HG02642 (cell line): Measurements from ENCODE around the gene AP2A2.
"Not testable (repeated sequence)": the region's sequence is repeated elsewhere in the genome, so short reads cannot be mapped to it uniquely, and the experiment has no call there.

ENCODE experiments used
- ATAC-seq: cut with Tn5 transposase; IDR thresholded peaks from one replicate; pipeline ENCODE4 v1.9.1; 2021; ENCODE audit warnings: mild to moderate bottlenecking; ENCODE audit not compliant: unreplicated experiment, poor library complexity

The AP2A2 gene

DNA sequence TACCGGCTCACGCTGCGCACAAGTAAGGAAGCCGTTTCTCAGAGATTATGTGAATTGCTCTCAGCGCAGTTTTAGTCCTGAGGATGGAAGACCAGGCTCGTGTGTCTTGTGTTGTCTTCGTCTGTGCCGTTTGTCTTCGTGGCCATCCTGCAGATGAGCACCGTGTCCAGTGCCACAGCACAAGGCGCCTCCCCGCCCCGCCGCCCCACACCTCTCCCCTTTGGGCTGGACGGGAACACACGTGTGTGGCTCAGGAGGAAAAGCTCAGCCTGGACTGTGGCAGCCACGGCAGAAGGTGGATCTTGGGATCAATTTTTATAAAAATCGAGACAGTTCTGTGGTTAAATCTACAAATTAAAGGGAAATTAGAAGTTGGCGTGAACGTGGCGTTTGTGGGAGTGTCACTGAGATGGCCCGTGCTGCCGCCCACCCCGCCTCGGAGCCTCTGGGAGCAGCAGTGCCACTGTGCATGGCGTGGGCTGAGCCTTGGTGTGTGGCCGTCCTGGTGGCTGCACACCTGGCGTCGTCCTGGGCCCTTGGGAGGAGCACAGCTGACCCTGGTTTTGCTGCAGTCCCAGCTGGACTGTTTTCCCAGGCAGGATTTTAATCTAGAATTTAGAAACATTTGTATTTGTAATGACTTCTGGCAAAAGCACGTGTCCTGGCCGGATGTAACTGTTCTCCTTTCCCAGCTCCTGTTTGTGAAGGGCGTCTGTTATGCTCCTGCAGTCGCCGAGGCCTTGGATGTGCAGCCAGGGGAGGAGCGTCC, 85.1 kb downstream of the AP2A2 start:
- ATAC-seq = no peak

DNA sequence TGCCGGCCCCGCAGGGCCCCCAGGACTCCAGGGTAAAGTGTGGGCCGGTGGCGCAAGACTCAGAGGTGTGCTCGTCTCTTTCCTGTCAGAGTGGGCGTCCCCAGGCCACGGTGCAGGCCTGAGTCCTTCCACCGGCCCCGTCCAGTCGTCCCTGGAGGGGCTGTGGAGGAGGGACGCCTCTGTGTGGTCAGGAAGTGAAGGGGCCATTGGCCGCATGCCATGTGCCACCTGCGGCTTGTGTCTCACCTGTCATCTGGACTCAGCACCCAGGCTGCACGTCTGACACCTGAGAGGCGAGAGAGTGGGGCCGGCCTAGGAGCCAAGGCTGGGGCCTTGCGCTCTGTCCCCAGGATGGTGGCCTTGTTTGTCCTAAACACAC, 85.6 kb downstream of the AP2A2 start:
- no peak for ATAC-seq

DNA sequence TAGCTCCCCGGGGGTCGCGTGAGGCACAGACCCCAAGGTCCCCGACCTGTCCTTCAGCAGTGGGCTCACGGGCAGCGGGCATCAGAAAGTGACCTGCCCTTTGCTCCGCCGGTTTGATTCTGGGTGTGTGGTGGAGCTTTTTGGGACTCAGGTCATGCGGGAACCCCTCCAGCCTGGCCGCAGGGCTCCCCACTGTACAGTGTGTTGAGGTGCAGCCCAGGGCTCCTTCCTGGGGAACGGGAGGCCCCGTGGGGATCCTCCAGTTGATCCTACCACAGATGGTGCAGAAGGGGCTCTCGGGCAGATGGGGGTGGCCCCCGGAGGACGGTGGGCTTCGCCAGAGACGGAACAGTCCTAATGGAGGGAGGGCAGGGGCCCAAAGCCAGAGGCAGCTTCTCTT, 86.6 kb downstream of the AP2A2 start:
- no peak for ATAC-seq

DNA sequence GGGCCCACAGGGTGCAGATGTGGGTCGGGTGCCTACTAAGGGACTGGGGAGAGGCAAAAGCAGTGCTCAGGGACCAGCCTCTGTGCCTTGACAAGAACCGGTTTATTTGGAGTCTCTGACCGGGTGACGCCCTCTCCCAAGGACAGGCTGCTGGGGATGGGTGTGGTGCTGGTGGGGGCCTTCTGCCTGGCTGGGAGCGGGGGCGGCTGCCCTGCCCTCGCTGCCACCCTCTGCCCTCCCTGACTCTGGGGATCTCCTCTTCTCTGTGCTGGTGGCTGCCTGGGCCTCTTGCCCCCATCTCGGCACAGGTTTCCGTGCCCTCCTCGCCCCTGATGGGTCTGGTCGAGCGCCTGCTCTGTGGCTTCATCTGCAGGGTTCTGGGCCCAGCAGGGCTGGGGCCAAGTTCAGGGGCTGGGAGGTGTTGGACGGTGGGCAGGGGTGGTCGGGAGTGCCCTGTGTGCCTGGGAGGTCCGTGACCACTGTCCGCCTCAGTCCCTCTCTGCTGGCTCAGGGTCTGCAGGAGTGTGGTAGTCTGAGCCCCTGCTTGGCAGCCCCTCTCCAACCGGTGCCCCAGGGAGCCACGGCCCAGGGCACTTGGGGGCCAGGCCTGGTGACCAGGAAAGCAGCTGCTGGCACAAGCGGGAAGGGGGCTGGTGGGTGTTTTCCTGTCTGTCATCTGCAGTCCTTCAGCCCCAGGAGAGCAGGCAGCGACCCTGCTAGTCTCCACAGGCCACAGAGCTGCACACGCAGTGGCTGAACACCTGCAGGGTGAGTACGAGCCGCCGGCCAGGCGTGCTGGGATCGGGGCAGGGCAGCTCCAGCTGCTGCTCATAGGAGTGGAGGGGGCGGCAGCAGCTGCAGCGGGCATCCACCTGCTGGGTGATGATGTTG, 87.3 kb downstream of the AP2A2 start:
- no peak for ATAC-seq

DNA sequence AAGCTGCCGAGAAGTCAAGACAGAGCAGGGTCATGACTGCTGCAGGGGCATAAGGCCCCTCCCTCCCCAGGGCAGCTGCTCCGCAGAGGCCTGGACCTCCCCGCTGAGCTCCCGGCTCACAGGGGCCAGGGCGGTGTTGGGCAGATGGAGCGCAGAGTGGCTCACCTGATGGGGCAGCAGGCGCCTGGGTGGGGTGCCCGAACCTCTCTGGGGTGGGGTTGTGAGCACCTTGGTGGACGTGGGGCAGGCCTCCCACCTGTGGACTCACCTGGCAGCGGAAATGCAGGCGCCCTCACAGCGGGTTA, 87.9 kb downstream of the AP2A2 start:
- no peak for ATAC-seq

DNA sequence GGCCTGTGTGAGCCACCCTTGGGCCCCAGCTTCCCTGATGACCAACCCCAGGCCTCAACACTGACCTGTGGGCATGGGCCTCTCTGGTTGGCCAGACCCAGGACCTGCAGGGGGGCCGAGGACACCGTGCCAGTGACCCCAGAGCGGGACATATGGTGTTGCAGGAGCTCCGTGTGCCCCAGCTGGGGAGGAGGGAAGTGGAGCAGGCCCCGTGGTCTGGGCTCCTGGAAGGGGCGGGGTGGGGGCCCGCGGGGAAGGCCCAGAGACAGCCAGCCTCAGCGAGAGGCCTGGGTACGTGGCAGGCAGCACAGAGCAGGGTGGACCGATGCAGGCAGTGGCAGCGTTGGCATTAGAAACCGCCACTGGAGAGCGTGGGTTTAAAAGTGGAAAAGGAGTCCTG, 88.6 kb downstream of the AP2A2 start:
- no peak for ATAC-seq

DNA sequence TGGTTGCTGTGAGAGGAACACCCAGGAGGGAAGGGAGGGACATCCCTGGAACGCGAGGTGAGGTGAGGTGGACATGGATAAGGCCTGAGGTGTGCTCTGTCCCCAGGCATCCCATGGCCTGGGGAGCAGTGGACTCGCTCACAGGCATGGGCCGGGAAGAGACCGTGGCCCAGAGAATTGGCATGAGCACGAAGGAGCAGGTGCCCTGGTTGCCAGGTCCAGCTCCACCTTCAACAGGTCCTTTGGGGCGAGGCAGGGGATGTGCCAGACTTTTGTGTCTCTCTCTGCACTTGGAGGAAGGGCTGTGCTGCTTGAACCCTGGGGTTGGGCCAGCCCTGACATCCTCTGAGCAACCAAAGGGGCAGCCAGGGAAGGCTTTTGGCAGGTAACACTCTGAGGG, 89.4 kb downstream of the AP2A2 start:
- ATAC-seq = no peak

DNA sequence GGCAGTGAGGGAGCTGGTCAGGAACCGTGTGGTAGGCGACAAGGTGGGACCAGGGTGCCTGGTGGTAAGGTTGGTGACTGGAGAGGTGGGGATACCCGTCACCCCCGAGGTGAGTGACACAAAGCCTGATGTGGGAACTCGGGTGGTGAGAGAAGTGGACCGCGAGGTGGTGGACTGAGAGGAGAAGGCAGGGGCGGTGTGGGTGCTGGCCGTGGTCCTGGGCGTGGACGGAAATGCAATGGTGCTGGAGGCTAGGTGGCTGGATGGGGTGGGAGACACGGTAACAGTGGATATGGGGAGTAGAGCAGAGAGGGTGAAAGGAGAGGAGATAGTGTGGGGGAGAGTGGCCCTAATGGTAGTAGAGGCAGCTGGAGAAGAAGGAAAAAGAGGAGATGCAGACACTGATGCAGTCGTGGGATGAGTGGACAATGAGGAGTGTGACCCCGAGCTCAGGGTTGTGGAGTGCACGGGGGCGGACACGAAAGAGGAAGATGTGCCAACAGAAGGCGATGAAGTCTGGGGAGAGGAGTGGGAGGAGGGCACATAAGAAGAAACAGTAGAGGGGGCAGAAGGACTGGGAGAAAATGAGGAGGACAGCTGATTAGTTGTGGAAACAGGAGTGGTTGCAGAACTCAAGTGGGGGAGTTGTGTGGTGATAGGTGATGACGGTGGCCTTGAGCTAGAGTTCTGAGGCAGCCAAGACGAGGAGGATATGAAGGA, 90.3 kb downstream of the AP2A2 start:
- ATAC-seq = no peak

DNA sequence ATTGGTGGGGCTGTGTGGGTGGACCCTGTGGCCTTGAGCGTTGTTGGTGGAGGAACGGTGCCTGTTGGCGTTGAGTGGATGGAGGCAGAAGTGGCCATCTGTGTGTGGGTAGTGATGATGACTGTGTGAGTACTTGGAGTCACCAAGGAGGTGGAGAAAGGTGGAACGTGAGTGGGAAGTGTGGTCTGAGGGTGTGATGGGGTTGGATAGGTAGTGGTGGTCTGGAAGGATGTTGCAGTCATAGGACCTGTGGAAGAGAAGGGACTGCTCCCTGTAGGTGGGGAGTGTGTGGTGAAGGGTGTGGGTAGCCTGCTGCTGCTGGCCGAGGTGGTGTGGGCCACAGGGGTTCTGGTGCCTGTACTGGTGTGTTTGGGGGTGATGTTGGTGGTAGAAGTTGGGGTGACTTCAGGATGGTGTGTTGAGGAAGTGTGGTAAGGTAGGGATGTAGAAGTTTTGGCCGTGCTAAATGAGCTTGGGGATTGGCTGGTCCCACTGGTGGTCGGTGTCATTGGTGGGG, 91.0 kb downstream of the AP2A2 start:
- ATAC-seq = not testable (repeated sequence)

DNA sequence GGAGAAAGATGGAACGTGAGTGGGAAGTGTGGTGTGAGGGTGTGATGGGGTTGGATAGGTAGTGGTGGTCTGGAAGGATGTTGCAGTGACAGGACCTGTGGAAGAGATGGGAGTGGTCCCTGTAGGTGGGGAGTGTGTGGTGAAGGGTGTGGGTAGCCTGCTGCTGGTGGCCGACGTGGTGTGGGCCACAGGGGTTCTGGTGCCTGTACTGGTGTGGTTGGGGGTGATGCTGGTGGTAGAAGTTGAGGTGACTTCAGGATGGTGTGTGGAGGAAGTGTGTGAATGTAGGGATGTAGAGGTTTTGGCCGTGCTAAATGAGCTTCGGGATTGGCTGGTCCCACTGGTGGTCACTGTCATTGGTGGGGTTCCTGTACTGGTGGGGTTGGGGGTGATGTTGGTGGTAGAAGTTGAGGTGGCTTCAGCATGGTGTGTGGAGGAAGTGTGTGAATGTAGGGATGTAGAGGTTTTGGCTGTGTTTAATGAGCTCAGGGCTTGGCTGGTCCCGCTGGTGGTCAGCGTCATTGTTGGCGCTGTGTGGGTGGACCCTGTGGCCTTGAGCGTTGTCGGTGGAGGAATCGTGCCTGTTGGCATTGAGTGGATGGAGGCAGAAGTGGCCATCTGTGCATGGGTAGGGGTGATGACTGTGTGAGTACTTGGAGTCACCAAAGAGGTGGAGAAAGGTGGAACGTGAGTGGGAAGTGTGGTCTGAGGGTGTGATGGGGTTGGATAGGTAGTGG, 91.8 kb downstream of the AP2A2 start:
- no peak for ATAC-seq

DNA sequence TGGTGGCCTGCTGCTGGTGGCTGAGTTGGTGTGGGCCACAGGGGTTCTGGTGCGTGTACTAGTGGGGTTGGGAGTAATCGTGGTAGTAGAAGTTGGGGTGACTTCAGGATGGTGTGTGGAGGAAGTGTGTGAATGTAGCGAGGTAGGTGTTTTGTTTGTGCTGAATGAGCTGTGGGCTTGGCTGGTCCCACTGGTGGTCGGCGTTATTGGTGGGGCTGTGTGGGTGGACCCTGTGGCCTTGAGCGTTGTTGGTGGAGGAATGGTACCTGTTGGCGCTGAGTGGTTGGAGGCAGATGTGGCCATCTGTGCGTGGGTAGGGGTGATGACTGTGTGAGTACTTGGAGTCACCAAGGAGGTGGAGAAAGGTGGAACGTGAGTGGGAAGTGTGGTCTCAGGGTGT, 92.4 kb downstream of the AP2A2 start:
- ATAC-seq = no peak

DNA sequence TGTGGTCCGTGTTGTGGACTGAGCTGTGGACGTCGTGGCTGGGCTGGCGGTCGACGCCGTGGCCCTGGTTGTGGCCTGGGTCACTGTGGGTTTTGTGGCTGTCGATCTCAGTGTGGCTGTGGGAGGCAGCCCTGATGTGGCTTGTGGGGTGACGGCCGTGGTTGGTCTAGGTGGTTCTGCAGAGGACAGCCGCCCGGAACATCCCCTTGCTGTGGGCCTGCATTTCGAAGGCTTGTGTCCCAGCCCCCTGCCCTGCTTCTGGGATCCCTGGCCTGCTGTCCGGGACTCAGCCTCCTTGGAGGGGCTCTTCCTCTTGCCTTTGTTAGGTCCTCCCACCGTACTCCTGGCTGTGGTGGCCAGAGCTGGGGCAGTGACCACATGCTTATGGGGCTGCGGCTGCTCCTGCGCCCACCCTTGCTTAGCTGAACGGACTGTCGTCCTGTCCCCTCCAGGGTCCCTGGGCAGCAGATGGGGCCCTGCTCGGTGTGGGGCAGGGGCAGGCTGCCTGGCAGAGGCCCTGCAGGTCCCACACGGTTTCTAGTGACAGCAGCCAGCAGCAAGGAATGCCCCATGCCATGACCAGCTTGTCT, 93.7 kb downstream of the AP2A2 start:
- ATAC-seq = no peak

DNA sequence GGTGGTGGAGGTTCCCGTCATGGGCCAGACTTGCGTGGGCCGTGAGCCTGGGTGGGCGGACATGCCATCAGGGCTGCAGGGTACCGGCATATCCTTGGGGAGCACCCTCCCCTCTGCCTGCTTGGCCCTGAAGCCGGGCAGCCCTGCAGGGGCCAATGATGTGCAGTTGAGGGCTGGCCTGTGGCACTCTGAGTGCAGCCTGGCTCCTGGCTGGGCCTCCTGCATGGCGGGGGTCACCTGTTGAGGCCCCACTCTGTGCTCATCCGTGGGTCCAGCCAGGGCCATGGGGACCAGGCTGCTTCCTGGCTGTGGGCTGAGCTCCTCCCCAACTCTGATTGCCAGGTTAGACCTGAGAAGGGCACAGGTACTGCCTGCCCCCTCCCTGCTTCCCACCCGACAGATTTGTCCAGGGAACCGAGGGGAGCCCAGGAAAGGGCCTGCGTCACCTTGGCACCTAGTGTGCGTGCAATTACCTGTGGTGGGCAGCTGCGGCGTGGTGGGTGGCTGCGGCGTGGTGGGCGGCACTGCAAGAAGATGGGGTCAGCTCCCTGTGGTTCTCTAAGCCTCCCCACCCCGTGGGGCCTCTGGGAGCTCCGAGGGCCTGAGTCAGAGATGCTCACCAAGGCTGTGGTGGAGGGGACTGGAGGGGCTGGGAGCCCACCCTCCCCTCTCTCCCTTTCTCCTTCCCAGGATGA, 94.7 kb downstream of the AP2A2 start:
- no peak for ATAC-seq

DNA sequence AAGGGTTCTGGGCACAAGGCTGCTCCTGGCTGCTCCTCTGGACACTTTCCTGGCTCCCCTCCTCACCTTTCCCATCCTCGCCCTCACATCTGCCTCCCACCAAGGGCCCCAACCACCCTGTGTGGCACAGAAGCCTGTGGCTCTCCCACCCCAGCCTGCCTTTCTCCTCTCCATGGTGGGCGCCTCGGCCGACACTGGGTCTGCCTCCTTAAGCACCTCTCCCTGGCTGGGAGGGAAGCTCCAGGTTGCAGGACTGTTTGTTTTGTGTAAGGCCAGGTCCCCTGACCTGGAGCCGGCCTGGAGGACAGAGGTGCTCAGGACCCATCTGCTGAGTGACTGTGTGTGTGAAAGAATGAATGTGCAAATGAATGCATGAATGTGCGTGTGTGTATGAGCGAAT, 96.7 kb downstream of the AP2A2 start:
- no peak for ATAC-seq

DNA sequence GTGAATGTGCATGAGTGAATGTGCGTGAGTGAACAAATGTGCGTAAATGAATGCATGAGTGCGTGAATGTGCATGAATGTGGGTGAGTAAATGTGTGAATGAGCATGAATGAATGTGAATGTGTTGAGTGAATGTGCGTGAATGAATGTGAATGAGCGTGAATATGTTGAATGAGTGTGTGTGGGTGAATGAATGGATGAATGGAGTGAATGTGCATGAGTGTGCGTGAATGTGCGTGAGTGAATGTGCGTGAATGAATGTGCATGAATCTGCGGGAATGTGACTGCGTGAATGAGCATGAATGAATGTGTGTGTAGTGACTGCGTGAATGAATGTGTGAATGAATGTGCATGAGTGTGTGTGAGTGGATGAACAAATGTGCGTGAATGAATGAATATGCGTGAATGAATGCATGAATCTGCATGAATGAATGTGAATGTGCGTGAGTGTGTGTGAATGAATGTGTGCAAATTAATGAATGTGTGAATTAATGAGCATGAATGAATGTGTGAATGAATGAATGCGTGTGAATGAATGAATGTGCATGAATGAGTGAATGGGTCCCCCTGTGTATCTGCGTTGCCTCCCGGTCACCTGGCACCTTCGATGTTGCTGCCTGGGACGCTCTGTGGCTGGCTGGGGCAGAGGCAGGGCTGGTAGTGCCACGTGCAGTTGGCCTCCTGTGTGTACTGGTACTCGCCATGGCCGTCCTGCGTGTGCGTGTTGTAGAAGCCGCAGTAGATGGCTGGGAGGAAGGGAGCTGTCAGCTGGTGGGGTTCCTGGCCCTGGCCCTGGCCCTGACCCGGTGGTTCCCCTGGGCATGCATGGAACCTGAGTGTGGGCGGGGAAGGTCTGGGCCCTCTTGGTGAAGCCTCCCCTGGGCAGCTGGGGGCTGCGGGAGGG, 97.5 kb downstream of the AP2A2 start:
- no peak for ATAC-seq

DNA sequence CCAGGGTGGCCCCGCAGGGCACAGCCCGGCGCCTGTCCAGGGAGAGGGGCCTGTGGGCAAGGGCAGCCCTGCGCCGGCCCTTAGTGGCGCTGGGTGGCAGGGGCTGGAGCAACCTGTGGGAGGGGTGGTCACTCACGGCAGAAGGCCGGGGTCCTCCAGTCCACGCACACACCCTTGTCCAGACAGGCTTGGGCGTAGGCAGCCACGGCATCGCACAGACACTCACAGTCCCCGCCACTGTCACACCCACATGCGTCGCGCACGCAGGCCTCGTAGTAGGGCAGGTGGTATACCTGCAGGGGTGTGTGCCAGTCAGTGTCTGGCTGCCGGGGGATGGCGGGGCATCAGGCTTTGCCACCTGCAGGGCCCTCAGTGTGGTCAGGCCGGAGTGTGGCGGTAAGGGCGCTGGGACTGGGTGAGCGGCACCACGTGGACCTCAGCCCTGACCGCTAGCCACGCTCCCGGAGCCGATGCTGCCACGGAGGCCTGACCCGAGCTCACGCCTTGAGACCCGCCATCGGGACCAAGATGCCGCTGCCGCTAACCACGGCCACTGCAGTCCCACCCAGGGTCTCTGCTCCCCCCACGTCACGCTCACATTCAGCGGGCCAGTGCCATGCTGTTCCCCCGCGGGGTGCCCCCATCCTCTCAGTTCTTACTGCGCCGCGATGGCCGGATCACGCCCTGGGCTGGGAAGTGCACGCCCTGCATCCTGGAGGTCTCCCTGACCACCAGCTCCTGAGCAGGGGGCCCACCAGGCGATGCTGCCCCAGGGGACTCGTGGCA, 98.3 kb downstream of the AP2A2 start:
- ATAC-seq = no peak

DNA sequence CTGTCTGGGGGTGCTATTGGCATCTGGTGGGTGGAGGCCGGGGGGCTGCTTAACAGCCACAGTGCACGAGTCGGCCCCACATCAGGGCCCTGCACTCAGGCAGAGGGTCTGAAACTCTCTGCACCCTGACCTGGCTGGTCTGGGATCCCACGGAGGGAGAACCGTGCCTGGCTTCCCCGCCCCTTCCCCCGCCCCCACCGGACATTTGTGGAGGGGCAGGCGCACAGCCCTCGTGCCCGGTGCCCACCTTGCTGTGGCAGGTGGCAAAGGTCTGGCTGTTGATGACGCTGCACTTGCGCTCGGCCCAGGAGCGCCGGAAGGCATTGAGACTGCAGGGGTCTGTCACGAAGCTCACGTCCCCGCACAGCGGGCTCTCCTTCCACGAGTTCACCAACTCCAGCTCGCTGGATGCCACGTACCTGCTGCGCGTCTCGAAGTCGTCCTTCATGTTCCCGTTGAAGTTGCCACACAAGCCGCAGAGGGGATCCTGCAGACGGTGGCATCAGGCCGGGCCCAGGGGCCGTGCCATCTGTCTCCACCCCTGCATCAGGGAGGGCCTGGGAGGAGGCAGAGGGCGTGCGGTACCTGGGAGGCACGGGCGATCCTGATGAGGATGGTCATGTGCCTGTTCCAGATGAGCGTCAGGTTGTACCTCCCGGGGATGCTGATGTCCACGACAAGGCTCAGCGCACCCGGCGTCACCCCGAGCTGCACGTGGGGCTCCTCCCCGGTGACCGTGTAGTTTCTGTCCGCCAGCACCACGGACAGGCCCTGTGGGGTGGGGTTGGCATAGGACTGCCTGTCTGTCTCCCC, 99.1 kb downstream of the AP2A2 start:
- ATAC-seq = no peak
